Activated T-cell treated with anti-CD3 and anti-CD28 coated beads for 1 hour (primary cell): ENCODE data around the gene HINT3.
"Not testable (repeated sequence)": the region's sequence is repeated elsewhere in the genome, so short reads cannot be mapped to it uniquely, and the experiment has no call there.

Experiments
- DNase-seq: peaks from one replicate; pipeline ENCODE4 v3.0.0-alpha.2; 2020; ENCODE audit warnings: low read depth

HINT3 gene

DNA sequence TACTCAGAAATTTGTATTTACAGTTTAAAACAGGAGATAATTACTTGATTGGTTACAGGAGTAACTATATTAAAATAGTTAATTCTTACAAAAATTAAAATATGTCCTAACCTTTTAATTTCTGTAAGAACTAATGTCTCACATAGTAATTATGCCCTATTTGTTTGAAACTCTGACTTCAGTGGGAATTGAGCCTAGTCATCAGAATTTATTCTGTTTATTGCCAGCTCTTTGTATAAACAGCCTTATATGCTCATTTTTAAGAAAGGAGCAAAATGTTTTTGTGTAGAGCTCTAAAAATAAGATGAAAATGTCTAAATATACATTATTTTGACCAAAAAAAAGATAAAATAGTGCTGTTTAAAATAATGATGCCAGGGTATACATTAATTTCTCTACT is 51.2 kb downstream of the HINT3 start:
- DNase-seq, result no peak

DNA sequence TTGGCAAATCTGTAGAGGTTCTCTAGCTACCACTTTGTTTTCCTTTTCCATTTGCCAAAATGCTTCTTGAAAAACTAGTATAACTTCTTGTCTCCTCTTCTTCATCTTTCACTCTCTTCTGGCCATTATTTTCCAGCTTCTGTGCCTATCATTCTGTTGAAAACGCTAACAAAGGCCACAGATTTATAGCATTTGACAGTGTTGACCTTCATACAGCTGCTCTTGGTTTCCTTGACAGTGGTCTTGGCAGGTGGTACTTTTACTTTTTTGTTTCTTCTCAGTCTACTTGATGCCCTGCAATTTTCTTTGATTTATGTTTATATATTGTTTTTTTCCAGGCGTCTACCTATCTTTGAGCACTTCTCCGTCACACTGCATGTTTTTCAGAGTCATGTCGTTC is 53.5 kb downstream of the HINT3 start:
- DNase-seq, result no peak

DNA sequence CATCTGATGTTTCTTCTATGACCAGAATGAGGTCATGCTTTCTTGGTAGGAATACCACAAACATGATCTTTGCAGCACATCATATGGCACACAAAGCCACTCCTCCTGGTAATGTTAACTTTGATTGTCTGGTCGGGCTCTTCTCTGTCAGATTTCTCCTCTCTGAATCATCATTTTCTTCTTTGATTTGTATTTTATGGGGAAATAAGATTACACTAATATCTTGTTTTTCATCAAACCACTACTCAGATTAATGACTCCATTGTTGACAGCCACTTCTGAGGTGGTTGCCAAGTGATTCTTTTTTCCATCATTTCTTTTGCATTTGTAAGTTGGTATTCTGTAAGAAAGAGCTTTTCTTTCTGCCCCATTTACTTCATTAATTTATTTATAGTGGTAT is 59.3 kb downstream of the HINT3 start:
- DNase-seq, result no peak

DNA sequence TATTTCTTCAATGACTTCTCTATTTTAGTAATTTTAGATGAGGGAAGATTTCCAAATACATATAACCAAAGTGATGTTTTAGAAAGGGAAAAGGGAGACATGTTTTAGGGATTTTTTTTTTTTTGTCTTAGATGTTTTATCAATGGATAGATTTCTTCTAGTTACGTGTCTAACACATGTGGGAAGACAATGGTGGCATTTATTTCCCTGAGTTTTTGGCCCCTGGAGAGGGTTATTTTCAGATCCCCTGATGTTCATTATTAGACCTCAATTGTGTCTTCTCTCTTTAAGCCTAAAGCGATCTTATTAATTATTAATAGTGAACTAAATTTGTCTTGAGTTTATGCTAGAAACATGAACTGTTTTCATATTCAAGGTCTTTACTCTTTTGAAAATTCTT is 60.0 kb downstream of the HINT3 start:
- DNase-seq, result no peak

DNA sequence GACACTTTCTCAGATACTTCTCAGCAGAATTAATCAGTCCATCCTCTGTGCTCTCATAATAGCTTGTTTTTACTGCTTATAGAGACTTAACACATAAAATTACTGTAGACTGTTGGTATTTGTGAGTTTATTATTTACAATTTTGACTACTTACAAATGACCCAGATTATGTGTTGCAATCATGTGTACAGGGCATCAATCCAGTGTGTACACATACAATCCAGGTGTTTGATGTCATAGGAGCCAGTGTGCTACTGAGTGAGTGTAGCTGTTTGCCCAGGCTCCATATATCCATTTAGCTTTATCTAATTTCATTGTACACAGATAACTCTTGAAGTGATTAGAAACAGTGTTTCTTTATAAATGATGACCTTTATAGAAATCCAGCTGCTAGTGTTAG is 61.1 kb downstream of the HINT3 start:
- DNase-seq, result no peak

DNA sequence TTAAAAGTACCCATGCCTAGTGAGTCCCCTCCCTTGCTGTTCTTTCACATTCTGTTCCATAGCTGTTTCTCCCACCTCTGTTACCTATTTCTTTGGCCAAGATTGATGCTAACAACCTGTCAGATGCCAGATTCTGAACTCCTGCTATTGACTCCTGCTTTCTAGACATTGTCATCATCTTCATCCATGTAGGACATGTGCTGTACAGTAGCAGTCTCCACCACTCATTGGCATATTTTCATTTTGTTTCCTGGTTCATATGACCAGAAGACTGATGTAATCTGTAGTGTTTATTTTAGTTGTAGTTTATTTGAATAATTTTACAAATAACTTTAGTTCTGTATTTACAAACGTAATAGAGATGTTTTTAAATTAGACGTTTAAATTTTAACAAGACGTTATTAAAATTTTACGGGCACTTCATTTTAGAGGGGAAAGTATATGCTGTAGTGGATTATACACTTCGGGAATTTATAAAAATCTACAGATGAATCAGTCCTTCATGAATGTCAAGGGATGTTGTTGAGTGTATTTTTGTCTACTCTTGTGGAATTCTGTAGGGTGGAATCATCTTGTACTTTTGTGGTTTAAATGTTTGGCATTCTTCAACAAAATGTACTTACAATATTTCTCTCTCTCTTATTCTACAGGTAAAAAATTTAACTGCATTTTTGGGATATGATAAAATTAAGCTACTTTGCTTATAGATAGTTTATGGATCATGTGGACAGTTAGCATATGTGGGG is 63.9 kb downstream of the HINT3 start:
- DNase-seq, result no peak

DNA sequence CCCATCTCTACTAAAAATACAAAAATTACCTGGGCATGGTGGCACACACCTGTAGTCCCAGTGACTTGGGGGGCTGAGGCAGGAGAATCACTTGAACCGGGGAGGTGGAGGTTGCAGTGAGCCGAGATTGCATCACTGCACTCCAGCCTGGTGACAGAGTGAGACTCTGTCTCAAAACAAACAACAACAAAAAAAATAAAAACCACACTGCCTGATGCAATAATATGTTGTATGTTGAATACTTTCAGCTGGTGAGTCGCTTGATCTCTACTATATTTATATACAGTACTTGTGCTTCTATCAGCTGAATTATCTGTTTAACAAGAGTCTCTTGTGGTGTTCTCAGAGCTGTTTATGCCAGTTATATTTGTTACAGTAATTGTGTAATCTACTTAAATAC is 66.9 kb downstream of the HINT3 start:
- not testable (repeated sequence) for DNase-seq

DNA sequence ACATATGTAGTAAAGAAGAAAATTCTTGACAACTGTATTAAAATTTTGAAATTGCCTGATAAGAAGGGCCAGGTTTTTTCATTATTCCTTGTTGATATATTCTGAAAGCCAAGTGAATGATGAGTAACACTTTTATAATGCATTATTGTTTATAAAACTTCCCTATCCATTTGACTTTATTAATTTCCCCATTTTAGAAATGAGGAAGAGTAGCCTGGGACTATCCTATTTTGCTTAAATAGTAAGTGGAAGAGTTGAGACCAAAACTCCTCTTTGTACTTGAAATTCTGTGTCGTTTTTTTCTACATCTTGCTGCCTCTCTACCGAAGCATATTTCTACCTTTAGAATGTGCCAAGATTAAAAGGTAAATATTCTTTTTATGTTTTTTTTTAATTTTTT is 69.4 kb downstream of the HINT3 start:
- no peak for DNase-seq

DNA sequence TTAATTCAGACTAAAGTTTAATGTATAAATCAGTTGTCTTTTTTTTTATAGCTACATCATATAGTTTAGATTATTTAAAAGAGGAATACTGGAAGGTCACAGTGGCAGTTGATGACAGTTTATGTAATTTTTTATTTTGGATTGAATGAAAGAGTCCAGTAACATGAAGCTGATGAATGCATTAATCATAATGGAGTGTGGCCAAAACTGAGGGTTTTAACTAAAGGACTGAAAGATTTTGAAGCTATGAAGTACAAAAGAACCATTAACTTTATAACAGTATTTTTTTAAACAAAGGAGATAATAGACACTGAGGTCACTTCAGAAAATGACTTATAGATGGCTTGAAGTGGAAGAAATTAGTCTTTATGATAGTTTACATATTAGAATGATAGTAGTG is 71.0 kb downstream of the HINT3 start:
- no peak for DNase-seq
